Gastroesophageal sphincter (tissue), 3 donors: Measurements from ENCODE around the gene CIT.

Source experiments
- EP300 ChIP-seq: sonication (generic); formaldehyde crosslinking; IDR thresholded peaks from one replicate; pipeline ENCODE4 v1.6.1; 2017; ENCODE audit warnings: antibody characterized with exemption, mild to moderate bottlenecking
- POLR2A ChIP-seq, 2 donors: fragments of 450-650 bp; IDR thresholded peaks; one replicate each; pipeline ENCODE4 v1.6.1; 2017; ENCODE audit warnings: antibody characterized with exemption in 2 of 2, mild to moderate bottlenecking in 2 of 2, moderate library complexity in 1 of 2
- POLR2AphosphoS5 ChIP-seq: sonication (generic); formaldehyde crosslinking; IDR thresholded peaks from one replicate; pipeline ENCODE4 v1.6.1; 2017; ENCODE audit warnings: antibody characterized with exemption
- TF ChIP-seq, protein P1 (sequence below), 4 experiments: fragments of 200-600 bp in 2 of 4; fragments of 450-650 bp in 2 of 4; sonication (generic) in 1 of 4; IDR thresholded peaks; one replicate each; pipeline ENCODE4 v1.5.1; 2017 to 2019; ENCODE audit warnings: antibody characterized with exemption in 4 of 4, mild to moderate bottlenecking in 2 of 4, moderate library complexity in 2 of 4

GRCh38 chr12:119911182-119911581 is 34.1 kb upstream of the CIT start:
- TF ChIP-seq POLR2AphosphoS5 (no peak), POLR2A (IDR thresholded peaks at IDR 0.05) (no peak), EP300 (no peak)
- TF ChIP-seq, protein P1, sequence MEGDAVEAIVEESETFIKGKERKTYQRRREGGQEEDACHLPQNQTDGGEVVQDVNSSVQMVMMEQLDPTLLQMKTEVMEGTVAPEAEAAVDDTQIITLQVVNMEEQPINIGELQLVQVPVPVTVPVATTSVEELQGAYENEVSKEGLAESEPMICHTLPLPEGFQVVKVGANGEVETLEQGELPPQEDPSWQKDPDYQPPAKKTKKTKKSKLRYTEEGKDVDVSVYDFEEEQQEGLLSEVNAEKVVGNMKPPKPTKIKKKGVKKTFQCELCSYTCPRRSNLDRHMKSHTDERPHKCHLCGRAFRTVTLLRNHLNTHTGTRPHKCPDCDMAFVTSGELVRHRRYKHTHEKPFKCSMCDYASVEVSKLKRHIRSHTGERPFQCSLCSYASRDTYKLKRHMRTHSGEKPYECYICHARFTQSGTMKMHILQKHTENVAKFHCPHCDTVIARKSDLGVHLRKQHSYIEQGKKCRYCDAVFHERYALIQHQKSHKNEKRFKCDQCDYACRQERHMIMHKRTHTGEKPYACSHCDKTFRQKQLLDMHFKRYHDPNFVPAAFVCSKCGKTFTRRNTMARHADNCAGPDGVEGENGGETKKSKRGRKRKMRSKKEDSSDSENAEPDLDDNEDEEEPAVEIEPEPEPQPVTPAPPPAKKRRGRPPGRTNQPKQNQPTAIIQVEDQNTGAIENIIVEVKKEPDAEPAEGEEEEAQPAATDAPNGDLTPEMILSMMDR (IDR thresholded peaks at IDR 0.05), result no peak
